ENCODE measurements around the gene NBEAL1.
"Not testable (repeated sequence)": the region's sequence is repeated elsewhere in the genome, so short reads cannot be mapped to it uniquely, and the experiment has no call there.

NBEAL1 gene

GRCh38 chr2:203014456-203015199 lies at the start of gene NBEAL1:
Gene NBEAL1 (plus strand): TSS chr2:203014875. CDS start chr2:203016385, 1,510 bp downstream.
- intact Hi-C loops (cut with DNase I): loop anchor here (5.0 to 10.0 kb wide), 2 partner anchors 220 to 377 kb away; partner anchors contain the start of gene CYP20A1
- peak; percentile 96 to 99 (median 98) for DNase-seq

GRCh38 chr2:202965810-202966460 lies 48.7 kb upstream of the NBEAL1 start:
- intact Hi-C loops (cut with DNase I): no loop called here
- peak in 4 of 42 donors; percentile 5 to 41 (median 7) for DNase-seq

DNA sequence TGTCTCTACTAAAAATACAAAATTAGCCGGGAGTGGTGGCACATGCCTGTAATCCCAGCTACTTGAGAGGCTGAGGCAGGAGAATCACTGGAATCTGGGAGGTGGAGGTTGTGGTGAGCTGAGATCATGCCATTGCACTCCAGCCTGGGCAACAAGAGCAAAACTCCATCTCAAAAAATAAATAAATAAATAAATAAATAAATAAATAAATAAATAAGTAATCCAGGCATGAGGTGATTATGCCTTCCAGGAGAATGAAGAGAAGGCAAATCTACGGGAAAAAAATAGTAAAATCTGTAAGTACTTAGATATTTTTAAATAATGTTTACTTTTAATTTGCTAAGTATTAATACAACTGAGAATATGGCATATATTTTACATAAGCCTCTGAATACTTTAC lies 45.3 kb upstream of the NBEAL1 start:
- intact Hi-C loops (cut with DNase I); DNase-seq: not testable (repeated sequence)

GRCh38 chr2:202976809-202977208 lies 37.9 kb upstream of the NBEAL1 start:
- intact Hi-C loops (cut with DNase I): no loop called here
- DNase-seq: no peak

DNA sequence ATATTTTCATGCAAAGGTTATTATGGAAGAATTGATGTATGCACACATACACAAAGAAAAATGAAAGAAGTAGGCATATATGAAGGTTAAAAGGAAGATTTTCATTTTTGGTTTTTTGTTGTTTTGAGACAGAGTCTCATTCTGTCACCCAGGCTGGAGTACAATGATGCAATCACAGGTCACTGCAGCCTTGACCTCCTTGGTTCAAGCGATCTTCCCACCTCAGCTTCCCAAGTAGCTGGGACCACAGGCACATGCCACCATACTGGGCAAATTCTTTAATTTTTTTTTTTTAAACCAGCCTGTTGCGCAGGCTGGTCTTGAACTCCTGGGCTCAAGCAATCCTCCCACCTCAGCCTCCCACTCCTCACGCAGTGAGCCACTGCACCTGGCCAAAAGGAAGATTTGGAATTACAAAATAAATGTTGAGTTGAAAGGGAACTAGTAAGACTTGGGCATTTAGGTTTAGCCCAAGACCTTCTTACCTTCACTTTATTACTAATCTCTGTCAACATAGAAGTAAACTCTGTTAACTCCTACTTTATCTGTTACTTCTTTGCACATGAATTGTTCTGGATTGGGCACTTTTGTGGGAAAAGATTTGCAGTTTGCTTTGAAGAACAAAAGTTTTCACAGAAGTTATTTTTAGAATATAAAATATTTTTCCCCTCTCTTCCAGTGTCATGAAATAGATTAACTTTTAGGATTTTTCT lies 31.7 kb upstream of the NBEAL1 start:
- intact Hi-C loops (cut with DNase I): no loop called here
- DNase-seq: no peak

DNA sequence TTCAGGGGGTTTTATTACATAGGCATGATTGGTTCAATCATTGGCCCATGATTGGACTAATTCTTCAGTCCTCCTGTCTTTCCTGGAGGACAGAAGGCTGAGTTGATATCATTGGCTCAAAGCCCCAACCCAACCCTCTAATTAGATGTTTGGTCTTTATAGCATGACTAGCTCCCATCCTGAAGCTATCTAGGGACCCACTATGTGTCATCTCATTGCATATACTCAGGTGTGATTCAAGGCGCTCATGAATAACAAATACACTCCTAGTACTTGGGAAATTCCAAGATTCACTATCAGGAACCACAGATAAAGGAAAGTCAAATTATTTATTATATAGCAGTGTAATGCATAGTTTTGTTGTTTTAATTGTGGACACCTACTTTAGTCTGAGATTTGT lies 24.9 kb upstream of the NBEAL1 start:
- intact Hi-C loops (cut with DNase I): no loop called here
- DNase-seq: no peak

GRCh38 chr2:202990501-202990900 lies 24.2 kb upstream of the NBEAL1 start:
- intact Hi-C loops (cut with DNase I): no loop called here
- no peak for DNase-seq

- DNase-seq; intact Hi-C loops (cut with DNase I): not testable (repeated sequence)
Observed at GRCh38 chr2:202997113-202997512, 17.6 kb upstream of the NBEAL1 start.

DNA sequence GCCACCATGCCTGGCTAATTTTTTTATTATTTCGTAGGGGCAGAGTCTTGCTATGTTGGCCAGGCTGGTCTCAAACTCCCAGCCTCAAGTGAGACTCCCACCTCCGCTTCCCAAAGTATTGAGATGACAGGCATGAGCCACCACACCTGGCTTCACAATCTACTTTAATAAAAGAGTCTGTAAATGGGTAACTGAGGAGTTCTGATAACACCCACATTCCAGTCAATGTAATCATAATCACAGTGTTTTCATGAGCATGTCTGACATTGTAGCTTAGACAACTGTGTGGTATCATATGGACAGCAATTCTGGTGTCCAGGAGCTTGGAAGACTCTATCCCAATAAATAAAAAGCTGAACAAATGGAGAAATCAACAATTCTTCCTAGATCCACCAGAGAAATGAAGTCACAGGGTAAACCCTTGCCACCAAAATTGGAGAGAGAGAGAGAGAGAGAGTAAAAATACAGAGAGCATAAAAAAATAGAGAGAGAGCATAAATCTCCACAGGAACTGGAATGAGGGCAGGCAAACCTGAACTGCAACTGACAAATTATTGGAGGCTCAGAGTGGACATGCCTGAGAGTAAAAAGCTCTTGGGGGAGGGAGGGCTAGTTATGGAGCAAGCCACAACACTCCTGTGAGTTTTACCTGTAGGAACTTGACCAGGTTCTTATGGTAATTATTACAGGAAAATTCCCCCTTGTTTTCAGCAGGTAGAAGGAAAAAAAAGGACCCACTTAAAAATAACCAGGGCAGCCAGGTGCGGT lies 12.4 kb upstream of the NBEAL1 start:
- intact Hi-C loops (cut with DNase I): no loop called here

GRCh38 chr2:203003716-203004115 lies 11.0 kb upstream of the NBEAL1 start:
- intact Hi-C loops (cut with DNase I): no loop called here
- no peak for DNase-seq

More for the DNA sequence above, 12.4 kb upstream of the NBEAL1 start:
- no peak for DNase-seq

- DNase-seq: no peak
Observed at GRCh38 chr2:203016716-203017115, 2.0 kb downstream of the NBEAL1 start.

DNA sequence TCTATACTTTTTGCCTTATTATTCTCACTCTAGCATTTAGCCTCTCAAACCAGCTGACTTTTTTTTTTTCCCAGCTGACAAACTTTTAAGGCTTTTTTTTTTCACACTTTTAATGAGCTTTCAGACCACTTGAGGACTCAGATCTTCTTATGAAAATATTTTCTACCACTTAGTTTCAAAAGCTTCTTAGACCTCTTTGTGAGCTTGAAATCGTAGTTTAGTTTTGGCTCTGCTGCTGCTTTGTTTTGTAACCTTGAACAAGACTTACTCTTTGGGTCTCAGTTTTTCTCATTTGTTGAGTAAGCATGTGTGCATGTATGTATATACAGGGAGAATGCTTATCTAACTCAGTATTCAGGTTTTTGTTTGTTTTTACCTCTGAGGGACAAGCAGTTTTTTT lies 3.5 kb downstream of the NBEAL1 start:
- DNase-seq: no peak
- intact Hi-C loops (cut with DNase I): loop anchor here (10.0 kb wide), 1 partner anchor 217 kb away; the partner anchor contains the start of gene CYP20A1

More at GRCh38 chr2:203016716-203017115, 2.0 kb downstream of the NBEAL1 start:
- intact Hi-C loops (cut with DNase I): loop anchor here (10.0 kb wide), 1 partner anchor 218 kb away; the partner anchor contains the start of gene CYP20A1

DNA sequence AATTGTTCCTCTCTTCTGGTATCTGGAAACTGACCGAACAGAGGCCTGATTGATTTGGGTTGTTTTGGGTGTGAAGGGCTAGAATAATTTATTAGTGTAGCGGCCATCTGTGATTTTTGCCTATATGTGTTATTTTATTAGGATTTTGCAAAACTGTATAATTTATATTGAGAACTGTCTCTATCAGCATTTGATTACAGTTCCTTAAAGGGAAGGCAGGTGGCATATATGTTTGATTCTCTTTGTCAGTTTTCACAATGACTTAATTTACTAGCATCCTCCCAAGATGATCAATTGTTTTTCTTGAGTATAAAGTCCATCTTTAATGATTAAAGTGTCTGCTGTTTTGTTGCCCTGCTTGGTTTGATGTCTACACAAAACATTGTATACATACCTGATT lies 4.5 kb downstream of the NBEAL1 start:
- DNase-seq: no peak
- intact Hi-C loops (cut with DNase I): loop anchor here (10.0 kb wide), 1 partner anchor 216 kb away; the partner anchor contains the start of gene CYP20A1

DNA sequence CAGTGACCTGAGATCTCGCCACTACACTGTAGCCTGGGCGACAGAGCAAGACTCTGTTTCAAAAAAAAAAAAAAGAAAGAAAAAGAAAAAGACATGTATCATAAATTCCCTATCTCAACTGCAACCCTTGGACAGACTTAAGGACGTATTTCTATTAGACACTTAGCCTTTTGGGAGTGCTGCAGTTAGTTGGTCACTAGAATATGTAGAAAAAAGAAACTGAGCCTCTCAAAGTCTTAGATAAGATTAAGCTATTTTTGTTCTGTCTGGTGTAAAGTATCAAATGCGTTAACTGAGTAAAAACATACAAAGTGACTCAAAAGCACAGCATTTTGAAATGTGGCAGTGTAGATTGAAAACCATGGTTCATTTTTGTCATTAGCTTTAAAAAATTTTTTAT lies 7.3 kb downstream of the NBEAL1 start:
- DNase-seq: no peak
- intact Hi-C loops (cut with DNase I): no loop called here

DNA sequence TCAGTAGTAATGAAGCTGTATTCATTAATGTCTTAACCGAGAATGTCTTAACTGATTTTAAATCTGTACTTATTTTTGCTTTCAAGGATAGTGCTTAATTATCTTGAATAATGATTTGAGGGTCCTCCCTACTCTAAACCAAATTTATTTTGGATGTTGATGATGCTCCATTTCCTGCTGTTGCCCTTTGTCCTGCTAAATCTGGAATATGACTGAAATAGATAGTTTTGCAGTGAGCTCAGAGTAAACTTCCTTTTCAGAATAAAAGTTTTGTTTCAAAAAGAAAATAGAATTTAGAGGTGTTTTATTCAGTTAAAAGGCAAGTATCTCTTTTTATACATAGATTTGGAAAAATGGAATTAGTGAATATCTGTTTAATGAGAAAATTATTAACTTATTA lies 8.1 kb downstream of the NBEAL1 start:
- intact Hi-C loops (cut with DNase I): no loop called here
- no peak for DNase-seq

- no peak for DNase-seq
- intact Hi-C loops (cut with DNase I): no loop called here
Observed at GRCh38 chr2:203025592-203025991, 10.9 kb downstream of the NBEAL1 start.

- DNase-seq: no peak
- intact Hi-C loops (cut with DNase I): no loop called here
Observed at GRCh38 chr2:203030545-203030944, 15.9 kb downstream of the NBEAL1 start.

- no peak for DNase-seq
- intact Hi-C loops (cut with DNase I): no loop called here
Observed at GRCh38 chr2:203030991-203031390, 16.3 kb downstream of the NBEAL1 start.

GRCh38 chr2:203033395-203033794 lies 18.7 kb downstream of the NBEAL1 start:
- DNase-seq: no peak
- intact Hi-C loops (cut with DNase I): no loop called here

All from head of caudate nucleus (tissue), 42 donors.